GM12878 (cell line): ENCODE measurements around the gene NCAPD2. TPM values are rescaled to one million over a fixed set of nuclear protein-coding genes. Genes with fewer than 3 reads are reported as not detected.
A peak's percentile ranks its signal among the peaks of the same experiment; 100 is the strongest.

ENCODE experiments used
- ASH2L ChIP-seq: fragments of 300-600, 200-600 bp; sonication (generic); IDR thresholded peaks from 2 replicates; pipeline ENCODE4 v1.6.1; 2017; ENCODE audit warnings: low read depth, mild to moderate bottlenecking, borderline replicate concordance
- ATF7 ChIP-seq: fragments of 450-650 bp; IDR thresholded peaks from 2 replicates; pipeline ENCODE4 v1.6.1; 2016; ENCODE audit warnings: low read depth, mild to moderate bottlenecking
- CREM ChIP-seq: IDR thresholded peaks from 2 replicates; pipeline ENCODE4 v1.6.1; 2014; ENCODE audit warnings: antibody characterized with exemption, low read depth
- E4F1 ChIP-seq: fragments of 450-650 bp; IDR thresholded peaks from 2 replicates; pipeline ENCODE4 v1.6.1; 2018; ENCODE audit warnings: borderline replicate concordance, mild to moderate bottlenecking; ENCODE audit not compliant: partially characterized antibody
- EZH2 ChIP-seq: IDR thresholded peaks from 2 replicates; pipeline ENCODE4 v1.6.1; 2012; ENCODE audit warnings: low read depth, mild to moderate bottlenecking, control low read depth, inconsistent platforms, low read length, borderline replicate concordance; ENCODE audit not compliant: control insufficient read depth
- IKZF1 ChIP-seq: fragments of 450-650 bp; conservative IDR thresholded peaks from 2 replicates; pipeline ENCODE4 v1.6.1; 2017; ENCODE audit warnings: antibody characterized with exemption, mild to moderate bottlenecking
- MLLT1 ChIP-seq: fragments of 450-650 bp; IDR thresholded peaks from 2 replicates; pipeline ENCODE4 v1.6.1; 2016; ENCODE audit warnings: mild to moderate bottlenecking
- MTA2 ChIP-seq: fragments of 450-650 bp; IDR thresholded peaks from 2 replicates; pipeline ENCODE4 v1.6.1; 2016; ENCODE audit warnings: low read depth, mild to moderate bottlenecking, moderate library complexity
- MXI1 ChIP-seq: fragments of 150-350 bp; IDR thresholded peaks from 2 replicates; pipeline ENCODE4 v1.6.1; 2011; ENCODE audit warnings: low read depth, mild to moderate bottlenecking, inconsistent platforms, low read length, improper control_type of control experiment
- NKRF ChIP-seq: fragments of 450-650 bp; conservative IDR thresholded peaks from 2 replicates; pipeline ENCODE4 v1.6.1; 2017; ENCODE audit warnings: mild to moderate bottlenecking, moderate library complexity
- NRF1 ChIP-seq: conservative IDR thresholded peaks from 2 replicates; pipeline ENCODE4 v1.6.1; 2011; ENCODE audit warnings: mild to moderate bottlenecking, low read depth, low read length, improper control_type of control experiment
- PKNOX1 ChIP-seq: fragments of 450-650 bp; IDR thresholded peaks from 2 replicates; pipeline ENCODE4 v1.6.1; 2016; ENCODE audit warnings: mild to moderate bottlenecking
- PML ChIP-seq: IDR thresholded peaks from 2 replicates; pipeline ENCODE4 v1.6.1; 2012; ENCODE audit warnings: low read length, inconsistent platforms
- POLR2AphosphoS5 ChIP-seq: IDR thresholded peaks from 2 replicates; pipeline ENCODE4 v1.6.1; 2011; ENCODE audit warnings: mild to moderate bottlenecking, low read length, inconsistent platforms
- POU2F2 ChIP-seq: IDR thresholded peaks from 3 replicates; pipeline ENCODE4 v1.6.1; 2011; ENCODE audit warnings: low read depth, mild to moderate bottlenecking, low read length, borderline replicate concordance
- RAD21 ChIP-seq: IDR thresholded peaks from 2 replicates; pipeline ENCODE4 v1.6.1; 2011; ENCODE audit warnings: mild to moderate bottlenecking, low read depth, low read length, moderate library complexity; ENCODE audit not compliant: insufficient read depth
- SIN3A ChIP-seq: IDR thresholded peaks from 2 replicates; pipeline ENCODE4 v1.6.1; 2012; ENCODE audit warnings: low read depth, low read length, improper control_type of control experiment
- SIX5 ChIP-seq: IDR thresholded peaks from 2 replicates; pipeline ENCODE4 v1.6.1; 2011; ENCODE audit warnings: mild to moderate bottlenecking, low read depth, low read length, moderate library complexity; ENCODE audit not compliant: severe bottlenecking
- ZNF207 ChIP-seq: fragments of 450-650 bp; IDR thresholded peaks from 2 replicates; pipeline ENCODE4 v1.6.1; 2014; ENCODE audit warnings: antibody characterized with exemption, mild to moderate bottlenecking, borderline replicate concordance
- polyA plus RNA-seq, 11 experiments: library from polyadenylated mRNA; depleted of rRNA in 4 of 11; unstranded in 6 of 11; stranded (reverse) in 5 of 11; fragments of >200 nt; fragmentation: Nextera tagmentation in 4 of 11; fragmentation: Illumina TruSeq in 1 of 11; extraction: Ambion mirVana in 4 of 11; extraction: Trizol in 1 of 11; gene quantifications; 1 replicate in 1 of 11; 2 replicates in 10 of 11; pipeline versions ENCODE4 v1.2.1 to v1.2.3, GENCODE V29; 2011 to 2016; ENCODE audit warnings: inconsistent platforms in 2 of 11, missing spikeins in 2 of 11, low read depth in 1 of 11
- total RNA-seq, 4 experiments: library from RNA; depleted of rRNA in 3 of 4; stranded (reverse); fragments of >200 nt in 3 of 4; fragmentation: Illumina TruSeq in 1 of 4; extraction: Trizol in 1 of 4; gene quantifications; 2 replicates each; pipeline versions ENCODE4 v1.2.1 to v1.2.3, GENCODE V29; 2013 to 2021

The NCAPD2 gene
- total and polyA plus RNA-seq, 10 of the 15 experiments (the other 5 are each of a cell fraction or from before 2014, with no cell fraction given): 24.2 to 160 (median 110) TPM

GRCh38 chr12:6532051-6532926 lies 38.4 kb downstream of the NCAPD2 start (continued):
- TF ChIP-seq SIN3A: peak; percentile 88
- peak; percentile 13; the same call in 1 of the 2 replicates for TF ChIP-seq MTA2
- TF ChIP-seq ATF7: peak; percentile 66
- no peak; the same call in 1 of the 2 replicates for TF ChIP-seq MLLT1
- TF ChIP-seq CREM: peak; percentile 86
- TF ChIP-seq SIX5: no peak
- no peak for TF ChIP-seq ASH2L
- no peak for TF ChIP-seq ZNF207
- TF ChIP-seq NRF1: 0 out of 2 replicates have a peak, but pooled peaks have one; percentile 17
- peak; percentile 6; the same call in 1 of the 3 replicates for TF ChIP-seq POU2F2
- peak; percentile 40; the same call in 1 of the 2 replicates for TF ChIP-seq IKZF1
- 0 out of 2 replicates have a peak, but pooled peaks have one; percentile 35 for TF ChIP-seq POLR2AphosphoS5
- TF ChIP-seq MXI1: peak; percentile 92
- no peak for TF ChIP-seq EZH2
- TF ChIP-seq NKRF: peak; percentile 35; the same call in 1 of the 2 replicates
- no peak for TF ChIP-seq RAD21
- TF ChIP-seq PKNOX1: peak; percentile 68
- TF ChIP-seq PML: no peak
- TF ChIP-seq E4F1: peak; percentile 26
